K562 (cell line): ENCODE measurements around the gene NUDT5.

ENCODE experiments used
- CTCF ChIP-seq, 3 experiments: IDR thresholded peaks in 2 of 3; conservative IDR thresholded peaks in 1 of 3; 2 replicates each; pipeline ENCODE4 v1.5.1; 2011 to 2012; ENCODE audit warnings: low read length in 3 of 3, mild to moderate bottlenecking in 3 of 3, control low read depth in 2 of 3, improper control_type of control experiment in 1 of 3, inconsistent platforms in 1 of 3, low read depth in 1 of 3, mixed read lengths in 1 of 3, moderate library complexity in 1 of 3; ENCODE audit not compliant: insufficient read depth in 2 of 3
- ETV6 ChIP-seq, 3 experiments: fragments of 150-350 bp in 1 of 3; sonication (generic) in 1 of 3; formaldehyde crosslinking in 1 of 3; IDR thresholded peaks; 2 replicates each; pipeline versions ENCODE4 v1.6.1 to v1.8.0; 2014 to 2022; ENCODE audit warnings: borderline replicate concordance in 2 of 3, low read depth in 2 of 3, antibody characterized with exemption in 1 of 3, low read length in 1 of 3, mild to moderate bottlenecking in 1 of 3, missing genetic modification reagents in 1 of 3
- MEF2A ChIP-seq: IDR thresholded peaks from 2 replicates; pipeline ENCODE4 v1.6.1; 2011; ENCODE audit warnings: low read depth, mild to moderate bottlenecking, low read length, moderate library complexity; ENCODE audit not compliant: control insufficient read depth
- PHF8 ChIP-seq: fragments of 200-600 bp; sonication (generic); IDR thresholded peaks from 2 replicates; pipeline ENCODE4 v1.6.1; 2012; ENCODE audit warnings: mixed run types, mild to moderate bottlenecking, inconsistent platforms, low read length, moderate library complexity, borderline replicate concordance
- POLR2A ChIP-seq: fragments of 450-650 bp; conservative IDR thresholded peaks from 2 replicates; pipeline ENCODE4 v1.6.1; 2016
- REST ChIP-seq, 2 experiments: fragments of 450-650 bp; formaldehyde crosslinking in 1 of 2; IDR thresholded peaks; 2 replicates each; pipeline versions ENCODE4 v1.4.0 to v1.6.1; 2014 to 2020; ENCODE audit warnings: mild to moderate bottlenecking in 2 of 2, borderline replicate concordance in 1 of 2, low read depth in 1 of 2
- SMAD1 ChIP-seq: fragments of 150-350 bp; IDR thresholded peaks from 2 replicates; pipeline ENCODE4 v1.6.1; 2014; ENCODE audit warnings: low read length, low read depth; ENCODE audit not compliant: partially characterized antibody
- SMC3 ChIP-seq: conservative IDR thresholded peaks from 2 replicates; pipeline ENCODE4 v1.6.1; 2011; ENCODE audit warnings: low read depth, low read length, improper control_type of control experiment; ENCODE audit not compliant: insufficient read depth
- ZNF121 ChIP-seq: sonication (generic); formaldehyde crosslinking; conservative IDR thresholded peaks from 2 replicates; pipeline ENCODE4 v1.8.0; 2022; ENCODE audit warnings: missing genetic modification reagents

- no peak for TF ChIP-seq SMC3
- no peak for TF ChIP-seq ZNF121 (CRISPR knock-in tag)
- no peak for TF ChIP-seq CTCF (IDR thresholded peaks at IDR 0.05 in 2 of 3, conservative IDR thresholded peaks at IDR 0.05 in 1 of 3; ENCODE audit: insufficient read depth in 2 of 3, low read depth in 1 of 3, low read length in 3 of 3)
- no peak for TF ChIP-seq ETV6 (IDR thresholded peaks at IDR 0.05; ENCODE audit: borderline replicate concordance in 1 of 2, low read depth in 2 of 2, low read length in 1 of 2)
- no peak for TF ChIP-seq ETV6 (CRISPR knock-in tag; IDR thresholded peaks at IDR 0.05; ENCODE audit: borderline replicate concordance)
- TF ChIP-seq POLR2A: no peak
- TF ChIP-seq REST (IDR thresholded peaks at IDR 0.05; ENCODE audit: borderline replicate concordance): no peak
- TF ChIP-seq REST (CRISPR knock-in tag; IDR thresholded peaks at IDR 0.05; ENCODE audit: low read depth): no peak
- no peak for TF ChIP-seq PHF8
- no peak for TF ChIP-seq SMAD1
- 0 out of 2 replicates have a peak, but pooled peaks have one; percentile 5 for TF ChIP-seq MEF2A
Observed at GRCh38 chr10:12198156-12198555, 2.5 kb upstream of the NUDT5 start.
